ENCODE results near the gene CREBZF.
"Not testable (repeated sequence)": the region's sequence is repeated elsewhere in the genome, so short reads cannot be mapped to it uniquely, and the experiment has no call there.

Gene CREBZF

GRCh38 chr11:85626496-85626895 lies 38.4 kb downstream of the CREBZF start:
- DNase-seq (ENCODE audit: low read depth), result no peak

- no peak for DNase-seq (ENCODE audit: low read depth)
These were observed 44.7 kb downstream of the CREBZF start for GRCh38 chr11:85620256-85620655.

GRCh38 chr11:85619499-85619898 lies 45.4 kb downstream of the CREBZF start:
- no peak for DNase-seq (ENCODE audit: low read depth)

DNA sequence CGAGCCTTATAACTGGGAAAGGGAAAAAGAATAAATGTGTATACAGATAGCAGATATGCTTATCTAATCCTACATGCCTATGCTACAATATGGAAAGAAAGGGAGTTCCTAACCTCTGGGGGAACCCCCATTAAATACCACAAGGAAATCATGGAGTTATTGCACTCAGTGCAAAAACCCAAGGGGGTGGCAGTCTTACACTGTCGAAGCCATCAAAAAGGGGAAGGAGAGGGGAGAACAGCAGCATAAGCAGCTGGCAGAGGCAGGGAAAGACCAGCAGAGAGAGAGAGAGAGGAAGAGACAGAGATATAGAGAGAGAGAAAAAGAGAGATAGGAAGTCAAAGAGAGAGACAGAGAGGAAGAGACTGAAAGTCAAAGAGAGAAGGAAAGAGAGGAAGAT lies 53.3 kb downstream of the CREBZF start:
- not testable (repeated sequence) for DNase-seq (ENCODE audit: low read depth)

All from stimulated activated CD8-positive, alpha-beta memory T cell treated with anti-CD3 and anti-CD28 coated beads, Interleukin-15, amount 100 ng/mL, for 24 hours (primary cell).